D721Med (cell line): ENCODE data around the gene MBNL2.

Experiments
- DNase-seq: peaks from one replicate; pipeline ENCODE4 v3.0.0; 2011; ENCODE audit warnings: low spot score; ENCODE audit not compliant: insufficient read length
- FAIRE-seq: peaks from 2 replicates; lab custom pipeline; 2011; peaks lifted over from hg19 to GRCh38; lab: Jason Lieb, UNC
- TF ChIP-seq, protein P1 (sequence below): IDR thresholded peaks from 2 replicates; pipeline ENCODE4 v1.5.1; 2012; ENCODE audit warnings: mild to moderate bottlenecking, control low read depth; ENCODE audit not compliant: insufficient read depth; ENCODE audit errors: missing control alignments

The MBNL2 gene

DNA sequence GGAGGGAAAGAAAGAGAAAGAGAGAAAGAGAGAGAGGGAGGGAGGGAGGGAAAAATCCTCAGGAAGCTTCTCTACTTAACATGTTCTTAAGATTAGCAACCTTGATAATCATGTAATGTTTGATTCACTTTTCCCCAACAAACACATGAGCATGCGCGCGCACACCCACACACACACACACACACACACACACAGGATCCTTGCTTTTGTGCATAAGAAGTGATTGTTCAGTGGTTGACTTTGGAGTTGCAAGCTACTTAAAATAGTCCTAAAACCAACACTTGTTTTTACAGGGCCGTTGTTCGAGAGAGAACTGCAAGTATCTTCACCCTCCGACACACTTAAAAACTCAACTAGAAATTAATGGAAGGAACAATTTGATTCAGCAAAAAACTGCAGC is 111.8 kb downstream of the MBNL2 start:
- TF ChIP-seq, protein P1, sequence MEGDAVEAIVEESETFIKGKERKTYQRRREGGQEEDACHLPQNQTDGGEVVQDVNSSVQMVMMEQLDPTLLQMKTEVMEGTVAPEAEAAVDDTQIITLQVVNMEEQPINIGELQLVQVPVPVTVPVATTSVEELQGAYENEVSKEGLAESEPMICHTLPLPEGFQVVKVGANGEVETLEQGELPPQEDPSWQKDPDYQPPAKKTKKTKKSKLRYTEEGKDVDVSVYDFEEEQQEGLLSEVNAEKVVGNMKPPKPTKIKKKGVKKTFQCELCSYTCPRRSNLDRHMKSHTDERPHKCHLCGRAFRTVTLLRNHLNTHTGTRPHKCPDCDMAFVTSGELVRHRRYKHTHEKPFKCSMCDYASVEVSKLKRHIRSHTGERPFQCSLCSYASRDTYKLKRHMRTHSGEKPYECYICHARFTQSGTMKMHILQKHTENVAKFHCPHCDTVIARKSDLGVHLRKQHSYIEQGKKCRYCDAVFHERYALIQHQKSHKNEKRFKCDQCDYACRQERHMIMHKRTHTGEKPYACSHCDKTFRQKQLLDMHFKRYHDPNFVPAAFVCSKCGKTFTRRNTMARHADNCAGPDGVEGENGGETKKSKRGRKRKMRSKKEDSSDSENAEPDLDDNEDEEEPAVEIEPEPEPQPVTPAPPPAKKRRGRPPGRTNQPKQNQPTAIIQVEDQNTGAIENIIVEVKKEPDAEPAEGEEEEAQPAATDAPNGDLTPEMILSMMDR = no peak
- FAIRE-seq (no peak), DNase-seq (no peak)

DNA sequence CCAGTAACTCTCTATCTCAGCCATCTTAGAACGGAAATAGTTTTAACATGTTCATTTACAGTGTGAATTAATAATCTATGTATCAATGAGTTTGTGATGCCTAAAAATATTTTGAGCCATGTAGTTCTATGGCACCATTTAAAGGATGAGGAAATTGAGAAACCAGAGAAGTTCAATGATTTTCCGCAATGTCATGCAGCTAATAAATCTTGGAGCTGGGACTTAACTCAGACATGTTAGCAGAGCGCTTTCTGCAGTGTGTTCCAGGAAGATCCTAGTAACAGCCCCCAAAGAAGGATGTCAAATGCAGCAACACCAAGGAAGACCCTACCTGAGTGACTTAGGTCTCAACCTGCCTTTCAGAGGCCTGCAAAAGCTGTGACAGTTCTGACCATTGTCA is 112.6 kb downstream of the MBNL2 start:
- no peak for DNase-seq
- no peak for FAIRE-seq
- TF ChIP-seq, protein P1 = no peak

DNA sequence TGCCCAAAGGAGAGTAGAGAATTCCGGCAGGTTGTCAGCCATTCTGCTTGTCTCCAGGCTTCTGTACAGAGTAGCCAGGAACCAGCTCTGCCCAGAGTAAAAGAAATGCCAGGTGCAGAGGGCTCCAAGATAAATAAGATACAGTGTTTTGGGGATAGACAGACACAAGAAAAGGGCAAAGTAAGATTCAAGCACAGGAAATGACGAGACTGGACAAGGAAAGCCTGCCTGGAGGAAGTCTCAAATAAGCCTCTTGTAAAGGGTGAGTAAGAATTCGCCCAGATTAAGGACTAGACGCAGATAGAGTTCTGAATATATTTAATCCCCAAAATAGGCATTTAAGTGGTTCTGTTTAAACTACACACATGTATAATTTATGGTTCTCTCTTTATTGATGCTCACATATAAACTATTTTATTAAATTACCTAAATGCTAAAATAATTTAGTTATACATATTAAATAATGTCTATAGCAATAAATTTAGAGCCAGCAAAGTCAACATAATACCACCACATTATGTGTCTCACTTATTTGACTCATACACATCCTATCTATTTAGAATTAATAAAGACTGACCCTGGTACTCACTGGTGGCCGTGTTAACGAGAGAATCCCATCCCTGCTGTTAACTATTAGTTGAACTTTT is 113.5 kb downstream of the MBNL2 start:
- FAIRE-seq (no peak), DNase-seq (no peak)
- TF ChIP-seq, protein P1 = no peak

DNA sequence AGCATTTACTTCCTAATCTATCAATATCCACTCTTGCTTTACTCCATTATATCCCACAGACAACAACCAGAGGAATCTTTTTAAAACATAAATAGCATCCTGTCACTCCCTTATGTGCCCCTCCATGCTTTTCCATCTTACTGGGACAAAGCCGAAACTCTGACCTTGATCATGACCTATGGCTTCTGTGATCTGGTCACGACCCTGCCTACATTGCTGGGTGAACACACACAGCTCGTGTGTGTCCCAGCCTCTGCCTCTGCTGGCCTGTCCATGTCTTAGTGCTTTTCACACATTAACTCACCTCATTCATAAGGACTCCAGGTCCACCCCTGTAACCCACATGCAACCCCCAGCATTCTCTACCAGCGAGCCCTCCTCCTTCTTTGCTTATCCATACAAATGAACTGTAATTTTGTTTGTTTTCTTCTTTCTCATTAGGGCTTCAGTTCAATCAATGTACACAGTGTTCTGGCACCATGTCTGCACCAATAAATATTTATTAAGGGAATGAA is 115.9 kb downstream of the MBNL2 start:
- TF ChIP-seq, protein P1 = no peak
- no peak for DNase-seq
- no peak for FAIRE-seq

DNA sequence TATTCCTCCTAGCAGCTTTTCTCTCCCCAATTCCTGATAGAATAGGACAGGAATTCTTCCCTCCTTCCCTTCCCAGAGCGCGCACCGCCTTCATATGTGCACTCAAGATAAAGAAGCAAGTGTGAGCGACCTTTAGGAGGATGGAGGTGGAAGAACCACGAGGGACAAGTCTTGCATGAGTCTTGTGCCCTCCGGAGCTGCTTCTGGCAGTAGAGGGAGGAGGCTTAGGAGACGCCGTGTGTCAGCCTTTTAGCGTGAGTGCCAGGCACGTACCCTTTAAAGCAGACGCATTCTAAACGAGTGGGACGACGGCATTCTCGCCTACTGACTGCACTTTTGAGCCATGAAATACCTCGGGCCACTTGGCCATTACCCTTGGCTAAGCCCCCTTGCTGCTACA is 116.4 kb downstream of the MBNL2 start:
- FAIRE-seq = no peak

DNA sequence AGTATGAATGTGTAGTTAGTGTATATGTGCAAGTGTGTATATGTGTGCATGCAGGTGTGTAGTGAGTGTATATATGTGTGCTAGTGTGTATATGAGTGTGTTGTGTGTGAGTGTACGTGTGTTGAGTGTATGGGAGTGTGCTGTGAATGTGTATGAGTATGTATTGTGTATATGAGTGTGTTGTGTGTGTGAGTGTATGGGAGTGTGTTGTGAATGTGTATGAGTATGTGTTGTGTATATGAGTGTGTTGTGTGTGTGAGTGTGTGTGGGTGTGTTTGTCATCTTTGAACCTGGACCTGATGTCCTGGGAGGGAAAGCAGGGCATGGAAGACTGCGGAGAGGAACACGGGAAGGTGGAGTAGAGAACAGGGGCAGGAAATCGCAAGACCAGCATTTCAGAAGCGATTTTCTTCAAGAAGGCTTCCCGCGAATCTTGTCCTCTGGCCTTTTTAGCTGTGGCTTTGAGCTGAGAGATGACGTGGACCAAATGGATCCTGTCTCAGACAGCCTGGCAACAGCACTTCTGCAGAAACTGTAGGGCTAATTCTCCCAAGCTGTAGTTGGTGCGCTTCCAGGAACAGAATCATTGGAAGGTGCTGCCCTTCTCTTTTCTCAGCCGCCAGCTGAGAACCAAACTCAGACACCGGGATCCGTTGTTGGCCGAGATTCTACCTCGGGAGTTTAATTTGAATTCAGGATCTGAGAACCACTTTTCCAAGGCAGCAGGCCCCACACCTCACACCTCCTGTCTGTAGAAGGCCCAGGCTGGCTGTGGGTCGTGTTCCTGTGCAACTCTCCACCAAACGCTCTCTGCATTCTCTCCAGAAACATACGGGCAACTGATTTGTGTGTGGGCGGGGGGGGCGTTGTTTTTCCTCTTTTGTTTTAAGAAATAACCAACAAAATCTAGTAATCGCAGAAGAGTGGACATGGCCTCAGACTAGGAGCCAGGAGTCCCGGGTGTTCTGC is 117.2 kb downstream of the MBNL2 start:
- TF ChIP-seq, protein P1 = no peak
- DNase-seq = no peak
- FAIRE-seq = no peak

More for the DNA sequence above, 116.4 kb downstream of the MBNL2 start:
- no peak for DNase-seq
- TF ChIP-seq, protein P1 = no peak
